ENCODE results near the gene USP44. TPM values are rescaled to one million over a fixed set of nuclear protein-coding genes. Genes with fewer than 3 reads are reported as not detected.

USP44 gene
- total RNA-seq, 1 donor from 2014 or later, result 0.49 TPM

DNA sequence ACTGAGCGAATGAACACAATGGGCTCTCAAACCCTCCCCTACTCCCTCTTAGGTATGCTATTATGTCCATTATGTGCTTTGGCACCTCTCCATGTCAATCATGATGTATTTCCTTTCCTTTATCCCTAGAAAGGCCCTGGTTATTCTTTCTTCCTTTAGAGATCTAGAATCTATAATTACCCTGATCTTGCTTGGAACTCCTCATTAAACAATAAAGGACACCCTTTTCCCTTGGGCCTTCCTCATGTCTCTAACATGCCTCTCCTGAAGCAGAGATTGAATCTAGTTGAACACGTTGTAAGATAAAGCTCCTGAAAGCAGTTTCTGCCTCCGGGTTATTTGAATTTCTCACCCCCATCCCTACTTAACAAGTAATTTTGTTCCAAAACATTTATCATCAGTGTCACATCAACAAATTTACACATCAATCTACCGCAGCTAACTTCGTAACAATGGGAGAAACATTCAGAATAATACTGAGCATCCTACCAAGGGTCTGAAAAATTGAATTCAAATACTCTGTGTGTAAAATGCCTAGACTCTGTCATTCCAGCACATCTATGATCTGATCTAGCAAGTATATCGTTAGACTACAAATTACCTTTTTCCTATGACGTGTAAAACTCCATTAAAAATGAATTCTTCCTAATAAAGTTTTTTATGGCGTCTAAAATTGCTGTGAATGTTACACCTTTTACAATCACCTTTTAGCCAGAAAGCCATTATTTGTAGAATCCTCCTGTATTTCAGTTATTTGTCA lies 5.4 kb downstream of the USP44 start:
- Histone ChIP-seq H3K36me3 (no peaks in the 10 kb centered on the region), H3K4me1 (no peaks in the 10 kb centered on the region), H3K4me3 (no peak overlapping the region), H3K9me3 (no peaks in the 10 kb centered on the region), H3K27me3 (no peaks in the 10 kb centered on the region), H3K27ac (no peak overlapping the region)
- intact Hi-C loops (cut with DNase I), result no loop called here
- no peak for TF ChIP-seq CTCF (IDR thresholded peaks at IDR 0.05)
- no peak for TF ChIP-seq POLR2AphosphoS5 (IDR thresholded peaks at IDR 0.05; ENCODE audit: insufficient read depth in 1 of 2, low read depth in 1 of 2)
- TF ChIP-seq POLR2A (IDR thresholded peaks at IDR 0.05), result no peak
- no peak for DNase-seq (ENCODE audit: extremely low spot score in 2 of 2)

DNA sequence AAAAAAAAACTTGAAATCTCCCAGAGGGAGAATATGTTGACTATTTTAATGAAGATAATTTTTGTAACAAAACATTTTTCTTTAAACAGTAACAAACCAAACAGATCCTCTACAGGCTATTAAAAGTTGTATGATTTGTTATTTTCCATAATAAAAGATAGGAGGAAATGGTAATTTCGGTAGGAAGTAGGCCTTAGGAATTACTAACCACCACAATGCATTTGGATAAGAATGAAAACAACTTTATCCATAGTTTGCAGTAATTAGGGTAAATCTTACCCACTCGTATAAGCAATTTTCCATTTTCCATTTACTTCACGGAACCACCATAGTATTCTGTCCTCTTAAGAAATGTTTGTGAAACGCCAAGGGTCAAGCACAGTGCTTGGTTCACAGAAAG lies 6.0 kb downstream of the USP44 start:
- no peak for DNase-seq (ENCODE audit: extremely low spot score in 2 of 2)
- Histone ChIP-seq H3K4me1 (no peaks in the 10 kb centered on the region), H3K27ac (no peak overlapping the region), H3K9me3 (no peaks in the 10 kb centered on the region), H3K4me3 (no peak overlapping the region), H3K27me3 (no peaks in the 10 kb centered on the region), H3K36me3 (no peaks in the 10 kb centered on the region)
- intact Hi-C loops (cut with DNase I), result no loop called here
- no peak for TF ChIP-seq POLR2AphosphoS5 (IDR thresholded peaks at IDR 0.05; ENCODE audit: insufficient read depth in 1 of 2, low read depth in 1 of 2)
- TF ChIP-seq CTCF (IDR thresholded peaks at IDR 0.05), result no peak
- TF ChIP-seq POLR2A (IDR thresholded peaks at IDR 0.05), result no peak

DNA sequence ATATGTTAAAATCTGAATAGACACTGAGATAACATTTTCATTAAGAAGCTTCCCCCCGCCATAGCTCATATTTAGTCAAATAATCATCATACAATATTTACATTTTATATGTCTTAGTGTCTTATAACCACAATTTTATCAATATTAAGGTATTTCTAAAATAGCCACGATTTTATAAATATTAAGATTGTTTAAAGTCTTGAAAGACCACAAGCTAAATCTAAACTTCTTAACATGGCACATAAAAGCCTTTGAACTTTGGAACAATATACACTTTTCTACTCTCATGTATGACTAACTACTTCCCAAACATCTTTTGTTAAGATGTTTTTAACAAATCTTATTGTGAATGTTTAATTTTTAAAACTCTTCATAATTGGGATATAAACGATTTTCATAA lies 6.5 kb downstream of the USP44 start:
- TF ChIP-seq POLR2AphosphoS5 (IDR thresholded peaks at IDR 0.05; ENCODE audit: insufficient read depth in 1 of 2, low read depth in 1 of 2), result no peak
- TF ChIP-seq POLR2A (IDR thresholded peaks at IDR 0.05), result no peak
- no peak for TF ChIP-seq CTCF (IDR thresholded peaks at IDR 0.05)
- intact Hi-C loops (cut with DNase I), result no loop called here
- no peaks in the 10 kb centered on the region for H3K9me3 ChIP-seq

DNA sequence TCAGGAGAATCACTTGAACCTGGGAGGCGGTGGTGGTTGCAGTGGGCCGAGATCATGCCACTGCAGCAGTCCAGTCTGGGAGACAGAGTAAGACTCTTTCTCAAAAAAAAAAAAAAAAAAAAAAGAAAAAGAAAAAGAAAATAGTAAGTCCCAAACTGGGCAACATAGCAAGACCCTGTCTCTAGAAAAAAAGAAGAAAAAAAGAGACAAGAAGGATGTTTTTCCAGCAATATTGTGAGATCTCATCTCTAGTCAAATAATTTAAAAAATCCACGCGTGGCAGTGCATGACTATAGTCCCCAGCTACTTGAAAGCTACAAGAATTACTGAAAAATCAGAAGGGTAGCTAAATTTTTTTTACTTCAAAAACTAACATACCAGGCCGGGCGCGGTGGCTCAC lies 8.0 kb downstream of the USP44 start:
- TF ChIP-seq POLR2A (IDR thresholded peaks at IDR 0.05) (no peak), CTCF (IDR thresholded peaks at IDR 0.05) (no peak)
- no peaks in the 10 kb centered on the region for H3K36me3 ChIP-seq
- no peaks in the 10 kb centered on the region for H3K4me1 ChIP-seq
- no peak overlapping the region for H3K4me3 ChIP-seq
- intact Hi-C loops (cut with DNase I), result no loop called here
- H3K27ac ChIP-seq, result no peak overlapping the region
- no peak for DNase-seq (ENCODE audit: extremely low spot score in 2 of 2)
- H3K9me3 ChIP-seq, result no peaks in the 10 kb centered on the region
- no peaks in the 10 kb centered on the region for H3K27me3 ChIP-seq

More for the DNA sequence above, 6.5 kb downstream of the USP44 start:
- Histone ChIP-seq H3K4me3 (no peak overlapping the region), H3K27me3 (no peaks in the 10 kb centered on the region), H3K27ac (no peak overlapping the region), H3K36me3 (no peaks in the 10 kb centered on the region), H3K4me1 (no peaks in the 10 kb centered on the region)
- no peak for DNase-seq (ENCODE audit: extremely low spot score in 2 of 2)

DNA sequence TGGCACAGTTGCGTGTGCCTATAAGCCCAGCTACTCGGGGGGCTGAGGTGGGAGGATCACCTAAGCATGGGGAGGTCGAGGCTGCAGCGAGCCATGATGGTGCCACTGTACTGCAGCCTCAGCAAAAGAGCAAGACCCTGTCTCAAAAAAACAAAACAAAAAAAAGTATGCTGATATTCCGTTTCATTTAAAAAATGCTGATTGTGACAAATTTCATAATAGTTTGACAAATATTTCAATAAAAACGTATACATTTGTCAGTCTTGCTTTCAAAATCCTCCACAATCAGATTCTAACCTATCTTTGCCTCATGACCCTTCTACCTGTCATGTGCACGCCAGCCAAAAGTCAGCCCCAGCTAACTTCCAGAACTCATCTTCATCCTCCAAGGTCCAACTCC lies 9.8 kb downstream of the USP44 start:
- H3K27me3 ChIP-seq, result no peaks in the 10 kb centered on the region
- no peaks in the 10 kb centered on the region for H3K9me3 ChIP-seq
- intact Hi-C loops (cut with DNase I), result no loop called here
- no peaks in the 10 kb centered on the region for H3K36me3 ChIP-seq
- TF ChIP-seq CTCF (IDR thresholded peaks at IDR 0.05) (no peak), POLR2AphosphoS5 (IDR thresholded peaks at IDR 0.05; ENCODE audit: insufficient read depth in 1 of 2, low read depth in 1 of 2) (no peak), POLR2A (IDR thresholded peaks at IDR 0.05) (no peak)
- DNase-seq (ENCODE audit: extremely low spot score in 2 of 2), result no peak
- H3K4me1 ChIP-seq, result no peaks in the 10 kb centered on the region
- H3K27ac ChIP-seq, result no peak overlapping the region
- H3K4me3 ChIP-seq, result no peak overlapping the region

Measured in vagina (tissue), 2 donors.